Measurements from ENCODE around the gene SCN2B. TPM values are rescaled to one million over a fixed set of nuclear protein-coding genes. Genes with fewer than 3 reads are reported as not detected.
A peak's percentile ranks its signal among the peaks of the same experiment; 100 is the strongest.

SCN2B gene
- polyA plus RNA-seq, 1 donor from 2014 or later, result 1.1 TPM

- Histone ChIP-seq H3K9me3 (ENCODE audit: low read length) (no peaks in the 10 kb centered on the region), H3K9ac (ENCODE audit: low read length) (peak overlapping the region; percentile 54), H2AFZ (ENCODE audit: low read depth, low read length) (no peak overlapping the region), H4K20me1 (ENCODE audit: insufficient read depth) (no peaks in the 10 kb centered on the region), H3K36me3 (ENCODE audit: insufficient read depth, low read length) (no peaks in the 10 kb centered on the region), H3K27me3 (ENCODE audit: insufficient read depth, low read depth, low read length) (peaks cover 78% of the 10 kb centered on the region), H3K27ac (ENCODE audit: low read length) (no peak overlapping the region), H3K4me2 (ENCODE audit: low read length) (peak overlapping the region; percentile 48), H3K9me2 (ENCODE audit: insufficient read depth, low read length) (no peaks in the 10 kb centered on the region), H3K79me2 (replicated peaks; ENCODE audit: insufficient read depth, low read length) (no peaks in the 10 kb centered on the region), H3K4me3 (ENCODE audit: low read length) (peak overlapping the region; percentile 76), H3F3A (ENCODE audit: insufficient read depth, low read length, poor library complexity, severe bottlenecking) (no peaks in the 10 kb centered on the region)
- TF ChIP-seq MXI1 (conservative IDR thresholded peaks at IDR 0.05; ENCODE audit: poor library complexity, severe bottlenecking) (no peak), EZH2 (IDR thresholded peaks at IDR 0.05; ENCODE audit: borderline replicate concordance, insufficient read depth, low read length, poor library complexity, severe bottlenecking) (no peak), TAF1 (IDR thresholded peaks at IDR 0.05; ENCODE audit: low read depth) (no peak), REST (IDR thresholded peaks at IDR 0.05; ENCODE audit: borderline replicate concordance) (no peak), SMC3 (conservative IDR thresholded peaks at IDR 0.05; ENCODE audit: poor library complexity) (no peak), POLR2AphosphoS5 (IDR thresholded peaks at IDR 0.05) (no peak), EP300 (conservative IDR thresholded peaks at IDR 0.05; ENCODE audit: poor library complexity, severe bottlenecking) (no peak), RAD21 (conservative IDR thresholded peaks at IDR 0.05) (no peak), CTCF (IDR thresholded peaks at IDR 0.05; ENCODE audit: poor library complexity, severe bottlenecking) (no peak)
Observed at GRCh38 chr11:118152020-118152551, 24.4 kb downstream of the SCN2B start.

GRCh38 chr11:118151431-118151830, 25.0 kb downstream of the SCN2B start:
- Histone ChIP-seq H3K9ac (ENCODE audit: low read length) (no peak overlapping the region), H3K9me2 (ENCODE audit: insufficient read depth, low read length) (no peaks in the 10 kb centered on the region), H3K9me3 (ENCODE audit: low read length) (no peaks in the 10 kb centered on the region), H3K27ac (ENCODE audit: low read length) (no peak overlapping the region), H3K4me2 (ENCODE audit: low read length) (no peak overlapping the region), H3K27me3 (ENCODE audit: insufficient read depth, low read depth, low read length) (peaks cover 78% of the 10 kb centered on the region), H3K79me2 (replicated peaks; ENCODE audit: insufficient read depth, low read length) (no peaks in the 10 kb centered on the region), H3F3A (ENCODE audit: insufficient read depth, low read length, poor library complexity, severe bottlenecking) (no peaks in the 10 kb centered on the region), H3K4me3 (ENCODE audit: low read length) (no peak overlapping the region), H2AFZ (ENCODE audit: low read depth, low read length) (no peak overlapping the region), H4K20me1 (ENCODE audit: insufficient read depth) (no peaks in the 10 kb centered on the region), H3K36me3 (ENCODE audit: insufficient read depth, low read length) (no peaks in the 10 kb centered on the region)
- TF ChIP-seq EZH2 (IDR thresholded peaks at IDR 0.05; ENCODE audit: borderline replicate concordance, insufficient read depth, low read length, poor library complexity, severe bottlenecking), result no peak
- no peak for TF ChIP-seq EP300 (conservative IDR thresholded peaks at IDR 0.05; ENCODE audit: poor library complexity, severe bottlenecking)

Data from neural cell (in vitro differentiated cells).